ENCODE data around the gene ARFGAP3.

Gene ARFGAP3

DNA sequence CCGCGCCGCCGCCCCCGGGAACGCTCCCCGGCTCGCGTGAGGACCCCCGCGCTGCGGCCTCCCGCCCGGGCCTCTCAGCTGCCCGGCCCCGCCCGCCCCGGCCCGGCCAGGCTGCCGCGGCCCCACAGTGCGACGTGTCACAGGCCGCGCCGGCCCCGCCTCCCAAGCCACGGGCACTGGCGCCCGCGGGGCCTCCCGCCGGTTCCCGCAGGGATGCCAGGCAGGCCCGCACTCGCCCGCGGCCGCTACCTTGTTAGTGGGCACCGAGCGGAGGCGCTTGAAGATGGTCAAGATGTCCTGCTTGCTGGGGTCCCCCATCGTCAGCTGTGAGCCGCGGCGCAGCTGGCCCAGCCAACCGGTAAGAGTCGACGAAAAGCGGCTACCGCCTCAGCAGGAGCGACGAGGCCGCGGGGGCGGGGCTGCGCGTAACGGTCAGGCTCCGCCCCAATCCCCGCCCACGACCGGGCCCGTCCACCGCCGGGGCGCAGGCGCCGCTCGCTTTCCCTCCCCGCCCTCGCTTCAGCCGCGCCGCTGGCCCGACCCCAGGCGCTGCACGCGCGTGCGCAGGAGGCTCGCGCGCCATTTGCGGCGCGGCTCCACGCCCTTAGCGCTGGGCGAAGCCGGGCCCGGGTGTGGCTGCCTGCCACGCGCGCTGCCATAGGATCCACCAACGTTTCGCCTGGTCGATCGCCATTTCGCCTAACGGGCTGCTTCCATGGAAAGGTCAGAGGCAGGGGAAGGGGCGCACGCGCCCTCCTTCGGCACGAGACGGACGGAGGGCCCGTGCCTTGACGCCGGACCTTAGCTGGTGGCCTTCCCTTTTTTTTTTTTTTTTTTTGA lies at the start of gene ARFGAP3:
ARFGAP3 (minus strand) TSS at position 409 of the 840 bp plus-strand sequence; CDS start at position 318, 91 bp downstream.
- peak; percentile 93 for DNase-seq (ENCODE audit: low read depth)

- no peak for DNase-seq (ENCODE audit: low read depth)
Measured at GRCh38 chr22:42905702-42906183, 48.7 kb upstream of the ARFGAP3 start.

DNA sequence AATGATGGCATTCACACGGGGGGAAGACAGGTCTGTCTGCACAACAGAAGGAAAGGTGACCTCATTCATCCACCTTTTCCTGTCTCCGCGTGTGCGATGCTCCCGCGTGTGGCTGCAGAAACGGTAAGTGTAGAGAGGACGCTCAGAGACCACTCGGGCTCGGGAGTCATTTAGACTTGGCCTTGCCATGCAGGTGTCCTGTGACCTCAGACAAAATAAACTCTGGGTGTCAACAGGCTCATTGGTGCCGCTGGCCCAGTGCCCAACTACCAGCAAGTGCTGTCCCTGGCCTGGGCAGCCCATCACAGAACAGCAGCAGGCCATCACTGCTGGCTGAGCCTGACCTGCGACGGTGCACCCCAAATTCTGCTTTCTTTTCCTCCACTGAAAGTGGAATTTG lies 48.1 kb upstream of the ARFGAP3 start:
- no peak for DNase-seq (ENCODE audit: low read depth)

DNA sequence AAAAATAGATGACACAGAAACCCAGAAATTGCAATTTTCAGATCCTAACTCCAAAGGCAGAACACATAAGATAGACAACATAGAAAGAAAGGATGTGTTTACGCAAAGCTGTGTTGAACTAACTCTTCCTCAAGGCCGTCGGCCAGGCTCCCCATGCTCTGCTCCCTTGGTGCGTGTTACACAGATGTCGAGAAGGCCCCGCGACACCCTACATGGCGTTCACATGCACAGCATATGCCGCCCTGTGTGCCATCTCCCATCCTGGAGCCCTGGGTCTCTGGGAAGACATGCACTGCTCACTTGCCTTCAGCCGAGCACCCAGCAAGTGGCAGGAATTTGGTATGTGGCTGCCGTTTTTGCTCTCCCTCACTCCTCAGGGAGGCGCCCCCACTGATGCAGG lies 47.0 kb upstream of the ARFGAP3 start:
- DNase-seq (ENCODE audit: low read depth), result no peak

DNA sequence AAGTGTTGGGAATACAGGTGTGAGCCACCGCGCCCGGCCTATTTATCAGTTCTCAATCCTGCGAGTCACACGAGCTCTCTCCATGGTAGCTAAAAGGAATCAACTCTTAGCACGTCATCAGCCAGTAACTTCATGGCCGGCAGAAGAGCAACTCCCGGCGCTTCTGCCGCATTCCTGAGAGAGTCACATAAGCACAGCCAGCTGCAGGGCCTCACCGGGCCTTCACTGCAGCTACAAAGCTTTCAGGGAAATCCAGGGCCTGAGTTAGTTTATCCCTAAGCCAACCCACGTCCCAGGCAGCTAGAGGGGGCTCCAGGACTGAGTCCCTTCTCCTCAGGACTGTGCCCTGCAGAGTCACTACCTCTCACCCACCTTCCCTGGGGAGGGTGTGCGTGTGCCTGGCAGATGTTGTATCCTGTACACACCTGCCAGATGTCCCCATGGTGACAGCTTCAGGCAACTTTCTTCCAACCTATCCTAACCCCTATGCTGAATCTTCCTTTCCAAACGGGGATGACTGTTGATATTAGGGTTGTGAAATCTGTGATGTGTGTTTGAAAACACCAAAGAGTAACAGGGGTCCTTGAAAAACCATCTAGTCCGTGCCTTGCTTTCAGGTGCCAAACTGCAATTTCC lies 45.9 kb upstream of the ARFGAP3 start:
- no peak for DNase-seq (ENCODE audit: low read depth)

- no peak for DNase-seq (ENCODE audit: low read depth)
Measured at GRCh38 chr22:42901790-42902508, 44.9 kb upstream of the ARFGAP3 start.

DNA sequence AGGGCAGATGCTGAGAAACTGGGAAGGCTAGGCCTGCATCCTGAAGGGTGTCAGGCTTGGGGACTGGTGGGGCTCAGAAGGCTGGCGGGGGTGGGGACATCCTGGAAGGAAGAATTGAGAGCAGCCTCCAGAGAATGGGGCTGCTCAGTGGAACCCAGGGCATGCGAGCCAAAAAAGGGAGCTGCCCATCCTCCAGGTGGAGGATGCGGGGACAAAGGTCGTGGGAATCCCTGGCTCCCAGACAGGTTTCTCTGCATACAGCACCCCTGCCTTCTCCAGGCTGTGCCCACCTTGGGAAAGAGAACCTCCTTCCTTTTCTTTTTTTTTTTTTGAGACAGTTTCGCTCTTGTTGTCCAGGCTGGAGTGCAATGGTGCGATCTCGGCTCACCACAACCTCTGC lies 40.9 kb upstream of the ARFGAP3 start:
- no peak for DNase-seq (ENCODE audit: low read depth)

GRCh38 chr22:42895541-42895981 lies 38.5 kb upstream of the ARFGAP3 start:
- no peak for DNase-seq (ENCODE audit: low read depth)

DNA sequence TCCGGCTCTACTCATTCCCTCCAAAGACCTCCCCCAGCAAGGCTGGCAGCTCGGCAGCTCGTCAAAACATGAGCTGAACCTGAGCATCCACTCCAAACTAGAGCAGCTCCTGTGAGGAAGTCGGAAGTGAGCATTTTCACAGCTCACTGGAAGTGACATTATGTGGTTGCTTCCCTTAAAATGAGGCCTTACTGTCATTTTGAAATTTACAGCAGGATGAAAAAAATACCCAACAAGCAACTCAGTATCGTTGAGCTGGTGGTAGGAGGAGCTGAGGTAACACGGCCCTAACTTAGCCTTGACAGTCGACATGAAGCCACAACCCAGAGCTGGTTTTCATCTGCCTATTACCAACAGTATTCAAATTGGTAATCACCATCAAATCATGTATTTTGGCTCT lies 38.0 kb upstream of the ARFGAP3 start:
- DNase-seq (ENCODE audit: low read depth), result no peak

DNA sequence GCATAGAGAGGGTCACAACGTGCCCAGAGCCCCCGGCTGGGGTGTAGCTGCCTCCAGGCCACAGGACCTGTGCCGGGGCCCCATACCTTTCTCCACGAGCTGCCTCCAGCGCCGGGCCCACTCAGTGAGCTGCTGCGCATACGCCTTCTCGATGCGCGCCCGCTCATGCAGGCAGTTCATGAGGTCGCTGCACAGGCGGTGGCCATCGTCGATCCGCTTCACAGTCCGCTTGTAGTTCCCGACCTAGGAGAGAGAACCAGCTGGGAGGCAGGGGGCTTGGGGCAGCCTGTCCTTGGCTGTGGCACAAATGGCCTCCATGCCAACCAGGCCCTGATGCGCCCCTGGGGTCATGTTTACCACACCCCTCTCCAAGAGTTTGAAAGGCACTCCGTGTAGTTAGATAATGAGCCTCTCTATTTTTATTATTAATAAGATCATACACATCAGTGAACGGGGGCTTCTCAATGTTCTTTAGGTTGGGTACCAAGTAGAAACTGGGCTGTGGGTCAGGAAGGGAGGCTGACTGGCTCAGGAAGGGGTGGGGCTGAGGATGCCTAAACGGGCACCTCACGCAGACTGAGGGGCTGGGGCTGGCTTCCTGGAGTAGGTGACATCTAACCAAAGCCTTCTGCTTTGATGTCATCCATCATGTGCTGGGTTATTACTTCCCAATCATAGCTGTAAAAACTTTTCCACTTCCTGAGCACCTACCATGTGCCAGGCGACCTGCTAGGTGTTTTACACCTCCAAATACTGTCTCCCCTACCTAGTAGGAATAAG lies 36.5 kb upstream of the ARFGAP3 start:
- no peak for DNase-seq (ENCODE audit: low read depth)

DNA sequence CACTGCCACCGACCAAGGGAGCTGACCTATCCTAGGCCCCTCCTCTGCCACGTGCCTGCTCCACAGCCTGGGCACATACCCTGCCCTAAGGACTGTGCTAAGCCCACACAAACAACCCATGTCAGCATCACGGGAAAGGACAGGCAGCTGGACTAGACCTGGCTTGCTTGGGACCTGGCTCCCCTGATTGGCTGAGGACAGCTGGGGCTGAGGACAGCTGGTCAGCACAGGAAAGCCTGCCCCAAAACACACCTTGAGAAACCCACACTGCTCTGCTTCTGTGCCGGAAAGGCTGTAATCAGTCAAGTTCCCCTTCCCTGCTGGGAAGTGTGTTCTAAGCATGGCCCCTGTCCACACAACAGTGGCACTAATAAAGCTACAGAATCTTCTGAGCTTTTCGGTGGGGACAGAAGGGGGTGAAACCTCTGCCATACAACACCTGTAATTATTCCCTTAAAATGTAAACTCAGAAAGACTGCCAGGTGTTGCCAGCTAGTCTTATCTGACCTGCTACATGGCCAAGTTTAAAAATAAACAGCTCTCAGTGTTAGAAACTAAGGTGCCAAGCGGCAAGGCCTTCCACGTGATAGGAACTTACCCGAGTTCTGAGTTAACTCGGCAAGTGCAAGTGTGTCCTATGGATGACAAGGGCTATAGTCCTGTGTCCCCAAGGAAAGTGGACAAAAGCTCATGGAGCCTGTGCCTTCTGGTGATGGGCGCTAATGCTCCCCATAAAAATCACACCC lies 35.7 kb upstream of the ARFGAP3 start:
- DNase-seq (ENCODE audit: low read depth), result no peak

- no peak for DNase-seq (ENCODE audit: low read depth)
Measured at GRCh38 chr22:42892156-42892555, 35.1 kb upstream of the ARFGAP3 start.

DNA sequence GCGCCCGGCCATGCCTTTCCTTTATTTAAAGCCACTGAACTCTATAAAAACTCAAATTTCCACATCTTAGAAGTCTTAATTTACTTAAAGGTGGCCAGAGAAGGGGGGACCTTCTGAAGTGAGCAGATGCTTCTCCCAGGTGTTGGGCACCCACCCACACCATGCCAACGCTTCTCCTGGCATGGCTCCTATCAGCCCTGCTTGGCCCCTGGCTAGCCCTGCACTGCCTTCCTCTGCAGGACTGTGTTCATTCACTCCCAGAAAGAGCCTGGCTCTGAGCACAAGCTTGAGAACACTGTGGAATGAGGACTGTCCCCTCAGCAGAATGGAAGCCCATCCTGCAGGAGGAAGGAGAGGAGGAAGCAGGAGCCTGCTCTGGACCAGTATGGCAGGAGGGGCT lies 34.6 kb upstream of the ARFGAP3 start:
- no peak for DNase-seq (ENCODE audit: low read depth)

- no peak for DNase-seq (ENCODE audit: low read depth)
Measured at GRCh38 chr22:42891008-42891407, 33.9 kb upstream of the ARFGAP3 start.

DNA sequence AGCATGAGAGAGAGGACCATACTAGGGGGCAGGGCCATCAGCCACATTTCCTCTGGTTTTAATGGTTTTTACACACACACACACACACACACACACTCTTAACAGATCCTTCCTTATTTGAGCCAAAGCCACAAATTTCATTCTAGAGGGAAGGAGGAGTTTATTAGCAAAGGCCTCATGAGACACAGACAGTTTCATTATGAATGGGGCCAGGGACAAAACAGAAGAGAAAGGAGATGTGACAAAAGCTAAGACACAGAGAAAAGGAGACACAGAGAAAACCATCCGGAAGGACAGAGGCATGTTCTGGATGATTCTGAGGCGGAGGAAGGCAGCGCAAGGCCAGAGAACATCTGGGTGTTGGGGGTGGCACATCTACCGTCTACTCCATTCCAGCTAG lies 32.2 kb upstream of the ARFGAP3 start:
- no peak for DNase-seq (ENCODE audit: low read depth)

DNA sequence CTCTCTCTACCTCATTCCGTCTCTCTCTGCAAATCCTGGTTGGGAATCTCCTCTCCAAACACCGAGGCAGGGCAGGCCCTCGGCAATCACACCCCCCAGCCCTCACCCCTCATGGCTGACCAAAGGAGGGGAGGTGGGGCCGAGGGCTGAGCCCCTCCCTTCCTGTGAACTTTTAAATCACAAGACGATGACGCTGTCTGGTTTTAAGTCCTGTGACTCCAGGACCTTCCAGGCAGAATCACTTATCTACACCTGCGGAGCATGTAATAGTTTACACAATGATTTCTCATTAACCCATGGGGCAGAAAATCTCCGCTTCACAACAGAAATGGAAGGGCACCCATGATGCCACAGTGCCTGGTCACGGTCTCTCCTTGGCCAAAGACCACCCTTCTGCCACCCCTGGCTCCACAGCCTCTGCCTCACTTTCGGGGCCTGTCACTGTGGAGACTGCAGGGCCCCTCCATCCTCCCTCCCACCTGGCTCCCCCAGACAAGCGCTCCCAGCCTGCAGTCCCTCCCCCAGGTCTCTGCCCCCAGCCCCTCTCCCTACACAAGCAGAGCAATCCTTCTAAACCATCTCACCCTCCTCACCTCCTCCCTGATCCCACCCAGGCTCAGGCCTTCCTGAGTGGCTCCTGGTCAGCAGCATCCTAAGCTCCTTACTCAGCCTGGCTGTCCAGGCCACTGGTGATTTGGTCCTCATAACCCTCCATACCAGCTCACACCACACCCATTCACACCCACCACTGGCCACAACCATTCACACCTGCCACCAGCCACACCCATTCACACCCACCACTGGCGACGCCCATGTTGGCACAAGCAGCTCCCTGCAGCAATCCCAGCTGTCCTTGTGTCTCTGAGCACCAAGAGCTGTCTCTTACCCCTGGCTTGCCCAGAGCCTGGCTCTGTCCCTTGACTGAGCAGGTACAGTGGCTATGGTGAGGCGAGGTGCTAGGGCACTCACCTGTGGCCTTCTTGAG lies 30.7 kb upstream of the ARFGAP3 start:
- DNase-seq (ENCODE audit: low read depth), result no peak

DNA sequence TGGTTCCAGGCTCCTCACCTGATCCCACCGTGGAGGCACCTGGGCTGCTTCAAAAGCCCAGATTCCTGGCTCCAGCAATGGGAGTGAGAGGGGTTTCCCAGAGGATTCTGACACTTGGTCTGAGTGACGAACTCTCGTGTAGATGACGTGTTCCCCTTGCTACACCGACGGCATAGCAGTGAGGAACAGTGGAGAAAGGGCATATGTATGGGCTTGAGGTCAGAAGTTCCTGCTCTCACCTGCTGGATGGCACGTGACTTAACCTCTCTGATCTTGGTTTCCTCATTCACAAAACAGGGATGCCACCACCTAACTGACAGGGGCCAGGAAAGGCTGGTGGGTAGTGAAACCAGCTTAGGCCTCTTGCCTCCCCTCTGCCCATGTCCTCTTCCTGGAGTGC lies 30.0 kb upstream of the ARFGAP3 start:
- no peak for DNase-seq (ENCODE audit: low read depth)

GRCh38 chr22:42885446-42885845 lies 28.4 kb upstream of the ARFGAP3 start:
- DNase-seq (ENCODE audit: low read depth), result no peak

- no peak for DNase-seq (ENCODE audit: low read depth)
Measured at GRCh38 chr22:42884616-42885375, 27.7 kb upstream of the ARFGAP3 start.
